Stimulated activated CD4-positive, alpha-beta T cell treated with anti-CD3 and anti-CD28 coated beads, Interleukin-15, amount 100 ng/mL, for 24 hours (primary cell): ENCODE data around the gene COL11A1.
"Not testable (repeated sequence)": the region's sequence is repeated elsewhere in the genome, so short reads cannot be mapped to it uniquely, and the experiment has no call there.

Source experiments
- DNase-seq: peaks from one replicate; pipeline ENCODE4 v3.0.0-alpha.2; 2020

Gene COL11A1

GRCh38 chr1:102826706-102827105 lies 281.6 kb downstream of the COL11A1 start:
- DNase-seq, result not testable (repeated sequence)
